Activated CD4-positive, CD25-positive, alpha-beta regulatory T cell treated with anti-CD3 and anti-CD28 coated beads, Interleukin-2, amount 50 U/mL, for 24 hours (primary cell): ENCODE results near the gene SMC3.
"Not testable (repeated sequence)": the region's sequence is repeated elsewhere in the genome, so short reads cannot be mapped to it uniquely, and the experiment has no call there.

Experiments used
- ATAC-seq, 2 donors: fragments of 150-1000 bp; cut with Tn5 transposase; one replicate each; pipeline ENCODE4 v1.10.0; 2021; ENCODE audit warnings: mild to moderate bottlenecking in 1 of 2, moderate library complexity in 1 of 2

The SMC3 gene

GRCh38 chr10:110628161-110628560 lies 60.7 kb downstream of the SMC3 start:
- no peak for ATAC-seq

DNA sequence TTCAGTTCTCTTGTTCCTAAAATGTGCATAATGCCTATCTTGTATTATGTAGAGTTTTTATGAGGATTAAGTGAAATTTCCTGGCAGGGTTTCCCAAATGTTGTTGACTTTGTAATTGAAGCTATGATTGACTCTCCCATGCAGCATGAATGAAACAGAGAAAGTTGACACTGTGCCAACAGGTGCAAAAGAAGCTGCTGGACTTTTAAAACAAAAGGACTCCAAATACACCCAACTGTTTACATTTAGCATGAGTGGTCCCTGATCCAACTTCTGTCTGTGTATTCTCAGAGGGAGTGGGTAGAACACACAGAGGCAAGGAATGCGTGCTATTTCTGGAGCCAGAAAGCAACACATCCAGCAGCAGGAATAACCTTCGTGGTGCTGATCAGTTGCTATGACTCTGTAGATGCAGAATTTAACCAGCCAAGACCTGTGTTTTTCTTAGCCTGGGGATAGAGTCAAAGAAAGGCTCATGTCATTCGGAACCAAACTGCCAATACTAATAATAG lies 62.2 kb downstream of the SMC3 start:
- ATAC-seq = no peak

GRCh38 chr10:110631934-110632333 lies 64.4 kb downstream of the SMC3 start:
- ATAC-seq = no peak

DNA sequence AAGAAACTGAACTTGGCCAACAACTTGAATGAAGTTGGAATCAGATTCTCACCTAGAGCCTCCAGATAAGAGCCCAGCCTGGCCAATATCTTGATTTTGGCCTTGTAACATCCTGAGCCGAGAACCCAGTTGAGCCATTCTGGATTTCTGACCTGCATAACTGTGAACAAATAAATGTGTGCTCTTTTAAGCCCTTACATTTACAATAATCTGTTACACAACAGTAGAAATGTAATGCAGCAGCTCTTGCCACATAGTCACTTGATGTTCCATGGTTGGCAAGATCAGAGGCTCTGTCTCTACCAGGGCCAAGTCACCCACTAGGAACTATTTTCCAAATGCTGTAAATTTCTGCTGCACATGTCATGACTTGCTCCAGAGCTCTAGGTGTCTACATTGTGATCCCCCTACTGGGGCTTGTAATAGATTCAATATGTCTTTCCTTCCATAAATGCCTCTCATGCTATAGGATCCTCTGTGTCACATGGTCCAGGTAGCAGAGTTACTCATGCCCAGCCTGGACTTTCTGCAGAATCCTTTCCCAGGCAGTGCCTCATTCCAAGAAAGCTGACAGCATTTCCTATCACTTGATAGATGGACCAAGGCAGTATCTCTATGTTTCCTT lies 65.2 kb downstream of the SMC3 start:
- ATAC-seq = no peak

- no peak for ATAC-seq
Measured at GRCh38 chr10:110634527-110635209, 67.2 kb downstream of the SMC3 start.

- ATAC-seq = no peak
Measured at GRCh38 chr10:110636572-110636931, 69.1 kb downstream of the SMC3 start.

GRCh38 chr10:110636932-110637557 lies 69.5 kb downstream of the SMC3 start:
- no peak for ATAC-seq

DNA sequence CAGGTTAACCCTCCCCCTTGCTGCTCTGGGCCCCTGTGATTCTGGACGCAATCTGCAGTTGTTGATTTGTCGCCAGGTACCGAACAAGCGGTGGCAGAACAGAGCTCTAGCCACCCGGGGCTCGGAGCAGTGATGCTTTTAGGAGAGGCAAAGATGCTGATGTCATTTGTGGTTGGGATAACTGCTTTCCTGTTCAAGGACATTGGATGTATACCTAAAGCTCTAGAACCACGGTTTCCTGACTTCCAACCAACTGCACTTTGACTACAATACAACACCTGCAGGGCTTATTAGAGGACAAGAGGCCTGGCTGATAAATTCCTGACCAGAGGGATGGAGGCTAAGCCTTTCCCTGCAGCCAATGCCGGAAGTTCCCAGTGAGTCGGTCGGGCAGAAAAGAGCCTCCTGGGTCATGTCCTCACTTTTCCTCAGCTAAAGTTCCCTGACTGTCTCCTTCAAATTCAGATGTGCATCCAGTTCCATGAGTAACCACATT lies 70.1 kb downstream of the SMC3 start:
- no peak for ATAC-seq

GRCh38 chr10:110638319-110638718 lies 70.8 kb downstream of the SMC3 start:
- ATAC-seq = no peak

DNA sequence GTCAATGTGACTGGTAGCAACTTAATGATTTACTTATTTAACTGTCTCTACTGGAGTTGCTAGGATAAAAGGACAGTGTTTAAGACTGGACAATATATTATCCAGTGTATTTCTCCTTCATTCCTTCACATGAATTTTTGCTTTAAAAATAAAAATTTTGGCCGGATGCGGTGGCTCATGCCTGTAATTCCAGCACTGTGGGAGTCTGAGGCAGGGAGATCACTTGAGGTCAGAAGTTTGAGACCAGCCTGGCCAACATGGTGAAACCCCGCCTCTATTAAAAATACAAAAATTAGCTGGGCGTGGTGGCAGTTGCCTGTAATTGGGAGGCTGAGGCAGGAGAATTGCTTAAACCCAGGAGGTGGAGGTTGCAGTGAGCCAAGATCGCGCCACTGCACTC lies 71.6 kb downstream of the SMC3 start:
- ATAC-seq = not testable (repeated sequence)

DNA sequence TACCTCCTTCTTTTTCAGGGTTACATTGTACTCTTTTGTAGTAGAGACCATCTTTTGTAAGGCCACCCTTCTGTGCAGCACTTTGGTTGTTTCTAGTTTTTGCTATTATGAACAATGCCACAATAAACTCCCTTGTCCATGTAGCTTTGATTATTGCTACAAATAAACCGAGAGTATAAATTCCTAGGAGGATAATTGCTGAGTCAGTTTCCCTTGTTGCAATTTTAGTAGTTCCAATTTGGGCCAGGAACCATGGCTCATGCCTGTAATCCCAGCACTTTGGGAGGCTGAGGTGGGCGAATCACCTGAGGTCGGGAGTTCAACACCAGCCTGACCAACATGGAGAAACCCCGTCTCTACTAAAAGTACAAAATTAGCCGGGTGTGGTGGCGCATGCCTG lies 72.4 kb downstream of the SMC3 start:
- not testable (repeated sequence) for ATAC-seq

GRCh38 chr10:110641256-110641655 lies 73.8 kb downstream of the SMC3 start:
- ATAC-seq = peak; percentile 89 to 91

DNA sequence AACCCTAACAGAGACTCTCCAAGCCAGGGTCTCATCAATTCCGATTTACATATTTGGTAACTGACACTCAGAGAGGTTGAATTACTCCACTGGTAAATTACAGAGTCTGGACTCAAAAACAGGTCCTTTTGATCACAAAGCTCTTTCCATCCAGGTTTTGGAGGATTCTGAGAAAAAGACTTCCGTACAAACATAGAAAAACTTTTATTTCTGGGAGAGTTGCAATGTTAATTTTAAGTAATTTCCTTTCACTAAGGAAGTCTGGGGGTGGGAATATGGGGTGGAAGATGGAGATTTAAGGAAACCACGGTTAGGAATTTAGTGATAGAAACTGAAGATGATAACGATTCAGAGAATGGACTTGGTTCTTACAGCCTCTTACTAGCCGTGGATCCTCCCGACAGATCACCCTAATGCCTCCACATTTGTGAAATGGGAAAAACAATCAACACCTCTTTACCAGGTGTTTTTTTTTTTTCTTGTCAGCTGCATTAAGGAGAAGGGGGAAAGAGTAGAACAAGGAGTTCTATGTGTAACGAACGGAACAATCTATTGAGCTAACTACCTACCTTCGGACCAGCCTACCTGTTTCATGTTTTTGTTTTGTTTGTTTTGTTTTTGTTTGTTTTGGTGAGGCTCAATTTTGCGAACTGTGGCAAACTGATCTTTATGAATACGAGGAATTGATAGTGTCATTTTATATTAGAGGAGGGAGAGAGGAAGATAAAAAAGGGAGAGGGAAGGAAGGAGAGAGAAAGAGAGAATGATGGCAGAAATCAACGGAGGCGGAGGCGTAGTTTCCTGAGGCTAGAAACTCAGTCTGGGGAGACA lies 74.9 kb downstream of the SMC3 start:
- no peak for ATAC-seq

GRCh38 chr10:110643035-110643652 lies 75.6 kb downstream of the SMC3 start:
- ATAC-seq = no peak

GRCh38 chr10:110643653-110644597 lies 76.4 kb downstream of the SMC3 start, which contains the start of gene RBM20:
Gene RBM20 (plus strand): TSS chr10:110644336. CDS start chr10:110644455, 119 bp downstream.
- ATAC-seq = peak; percentile 24 to 36

DNA sequence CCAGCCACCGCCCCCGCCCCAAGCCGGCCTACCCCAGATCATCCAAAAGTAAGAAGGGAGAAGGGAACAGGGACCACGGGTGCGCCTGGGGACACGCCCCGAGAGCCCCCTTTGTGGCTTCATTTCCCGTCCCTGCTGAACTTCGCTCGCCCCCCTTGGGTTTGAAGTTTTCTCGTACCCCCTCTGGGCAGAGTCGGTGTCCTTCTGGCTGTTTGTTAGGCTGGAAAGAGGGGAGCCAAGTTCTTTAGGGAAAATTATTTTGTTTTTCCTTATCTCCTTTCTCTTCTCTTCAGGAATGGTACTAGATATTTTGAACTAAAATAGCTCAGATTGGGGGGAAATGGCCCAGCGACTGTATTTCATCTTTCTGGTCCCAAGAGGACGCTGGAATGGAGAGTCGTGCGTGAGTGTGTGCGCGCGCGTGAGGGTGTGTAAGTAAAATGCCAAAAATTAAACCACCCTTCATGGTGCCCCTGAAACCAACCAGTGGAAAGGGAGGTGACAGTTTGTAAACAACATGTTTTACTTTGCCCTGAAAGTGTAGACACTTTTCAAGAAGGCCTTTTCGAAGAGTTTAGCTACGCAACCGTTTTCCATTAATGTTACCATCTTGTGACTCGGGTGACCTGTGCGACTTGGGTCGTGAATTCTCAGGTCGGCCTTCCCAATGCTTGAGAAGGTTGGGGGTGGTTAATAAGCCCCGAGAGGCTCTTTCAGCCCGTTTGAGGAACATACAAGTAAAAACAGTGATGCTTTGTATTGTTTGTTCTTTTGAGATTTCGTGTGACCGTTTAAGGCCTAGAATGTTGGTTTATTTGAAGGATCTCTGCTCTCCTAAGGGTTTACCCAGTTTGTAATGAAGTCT lies 77.3 kb downstream of the SMC3 start:
- no peak for ATAC-seq

DNA sequence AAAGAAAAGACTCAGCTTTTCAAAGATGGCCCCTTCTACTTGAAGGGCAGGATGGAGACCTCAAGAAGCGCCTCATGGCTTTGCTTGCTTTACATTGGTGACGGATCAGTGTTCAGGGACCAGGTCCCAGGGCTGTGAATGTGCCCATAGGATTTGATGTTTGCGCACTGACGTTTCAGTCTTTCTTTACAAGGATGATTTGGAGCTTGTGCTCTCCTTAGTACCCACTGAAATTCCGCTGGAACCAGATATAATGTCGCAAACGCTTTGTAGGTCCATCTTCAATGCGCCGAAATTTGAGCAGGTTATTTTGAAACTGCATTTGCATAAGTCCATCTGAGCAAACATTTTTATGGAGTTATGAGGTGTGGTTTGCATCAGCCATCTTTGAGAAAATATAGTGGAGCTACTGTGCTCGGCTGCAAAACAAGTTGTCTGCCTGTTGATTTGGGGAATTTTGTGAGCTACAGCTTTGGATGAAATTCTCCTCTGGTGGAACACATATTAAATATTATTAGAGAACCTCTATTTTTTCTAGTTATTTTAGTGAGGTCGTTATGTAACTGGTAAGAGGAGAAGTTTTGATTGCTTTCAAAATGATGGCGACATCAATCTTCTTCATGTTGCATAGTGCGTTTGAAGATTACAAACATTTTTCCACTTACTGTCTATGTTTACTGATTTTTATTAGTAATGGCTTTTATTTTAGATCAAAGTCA lies 79.1 kb downstream of the SMC3 start:
- no peak for ATAC-seq

DNA sequence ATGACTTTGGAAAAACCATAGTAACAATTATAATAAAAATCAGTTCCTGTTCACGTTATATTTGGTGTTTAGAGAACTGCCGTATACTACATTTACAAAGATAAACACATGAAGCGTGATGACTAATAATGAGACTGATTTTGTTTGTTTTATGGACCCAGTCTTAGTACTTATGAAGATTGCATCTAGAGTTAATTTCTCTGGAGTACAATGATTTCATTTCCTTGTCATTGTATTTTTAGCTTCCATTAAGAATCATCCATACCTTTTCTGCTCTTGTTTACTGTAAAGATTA lies 79.6 kb downstream of the SMC3 start:
- no peak for ATAC-seq

DNA sequence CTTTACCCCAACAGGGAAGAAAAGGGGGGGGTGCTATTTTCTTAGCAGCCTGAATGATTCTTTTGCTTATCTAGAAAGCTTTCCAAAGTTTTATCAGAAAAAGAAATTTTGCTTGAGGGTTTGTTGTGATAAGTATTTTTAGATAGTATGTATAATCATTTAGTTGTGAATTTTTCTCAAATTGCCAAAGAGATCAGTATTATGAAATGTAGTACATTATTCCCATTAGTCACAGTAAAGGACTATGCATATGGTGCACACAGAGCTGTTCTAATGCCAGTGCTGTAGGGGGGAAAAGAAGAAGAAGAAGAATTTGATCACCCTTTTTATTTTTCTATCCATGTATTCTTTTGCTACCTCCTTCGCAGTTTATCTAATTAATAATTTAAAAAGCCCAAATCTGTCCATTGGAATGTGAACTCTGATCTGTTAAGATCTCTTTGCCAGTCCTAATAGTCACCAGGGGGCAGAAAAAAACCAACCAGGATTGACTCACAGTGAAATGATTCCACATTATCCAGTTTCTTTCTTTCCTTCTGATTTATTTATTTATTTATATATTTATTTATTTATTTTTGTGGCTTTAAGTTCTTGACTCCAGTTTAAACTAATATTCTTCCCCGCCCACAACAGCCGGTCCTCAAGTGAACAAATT lies 81.3 kb downstream of the SMC3 start:
- no peak for ATAC-seq
